Heart right ventricle (tissue), 16 donors: ENCODE measurements around the gene DNAH6. TPM values are rescaled to one million over a fixed set of nuclear protein-coding genes. Genes with fewer than 3 reads are reported as not detected.

ENCODE experiments used
- ATAC-seq, 8 donors: fragments of 200-7000 bp; cut with Tn5 transposase; one replicate each; pipeline ENCODE4 v1.9.1; 2020; ENCODE audit warnings: mild to moderate bottlenecking in 8 of 8, moderate library complexity in 8 of 8, moderate number of reproducible peaks in 1 of 8
- DNase-seq, 2 donors: peaks; one replicate each; pipeline ENCODE4 v3.0.0-alpha.2; 2020
- H3K27ac ChIP-seq, 10 donors: fragments of 200-600 bp; sonication (generic) in 2 of 10; one replicate each; pipeline versions ENCODE4 v1.5.0 to v1.8.0; 2020 to 2022; ENCODE audit warnings: mild to moderate bottlenecking in 3 of 10
- H3K27me3 ChIP-seq, 7 donors: fragments of 200-600 bp; one replicate each; pipeline ENCODE4 v1.8.0; 2021 to 2022; ENCODE audit warnings: mild to moderate bottlenecking in 2 of 7
- H3K36me3 ChIP-seq, 9 donors: fragments of 200-600 bp; sonication (generic) in 1 of 9; one replicate each; pipeline versions ENCODE4 v1.5.0 to v1.8.0; 2020 to 2022; ENCODE audit warnings: mild to moderate bottlenecking in 2 of 9
- H3K4me1 ChIP-seq, 9 donors: fragments of 200-600 bp; sonication (generic) in 1 of 9; one replicate each; pipeline versions ENCODE4 v1.5.0 to v1.8.0; 2020 to 2022; ENCODE audit warnings: mild to moderate bottlenecking in 4 of 9
- H3K4me3 ChIP-seq, 10 donors: fragments of 200-600 bp; sonication (generic) in 2 of 10; one replicate each; pipeline versions ENCODE4 v1.5.0 to v1.8.0; 2020 to 2022; ENCODE audit warnings: mild to moderate bottlenecking in 7 of 10, moderate library complexity in 2 of 10
- H3K9me3 ChIP-seq, 11 donors: fragments of 200-600 bp in 10 of 11; sonication (generic) in 2 of 11; one replicate each; pipeline versions ENCODE4 v1.5.0 to v1.8.0; 2013 to 2022; ENCODE audit warnings: mild to moderate bottlenecking in 2 of 11, control low read depth in 1 of 11, moderate library complexity in 1 of 11
- WGBS, 2 donors: extraction: QIAGEN DNeasy Blood & Tissue Kit; methylation state at CpG; one replicate each; pipeline ENCODE4 v1.1.7; 2013; ENCODE audit warnings: inconsistent platforms in 1 of 2; 5-methylcytosine and 5-hydroxymethylcytosine counted together
- intact Hi-C, 10 donors: fragments of 100-400 bp; cut with DNase I; formaldehyde crosslinking; loops; one replicate each; pipeline versions ENCODE4 v1.11.1 to v1.14.2; 2022
- polyA plus RNA-seq, 2 donors: library from polyadenylated mRNA; stranded (reverse); fragments of 200-250 nt; gene quantifications; one replicate each; pipeline ENCODE4 v1.2.3, GENCODE V29; 2013
- total RNA-seq, 10 donors: library from RNA; stranded (reverse); fragmentation: NEBNext Ultra II Directional in 3 of 10; extraction: Animal tissue kit (Norgen Biotek cat#: 25700) in 3 of 10; gene quantifications; one replicate each; pipeline versions ENCODE4 v1.2.1 to v1.2.4, GENCODE V29; 2021 to 2023
- TF ChIP-seq, protein P1 (sequence below), 9 donors: fragments of 200-600 bp; sonication (generic) in 2 of 9; IDR thresholded peaks; one replicate each; pipeline versions ENCODE4 v1.5.0 to v1.8.0; 2021 to 2022; ENCODE audit warnings: antibody characterized with exemption in 9 of 9, mild to moderate bottlenecking in 5 of 9, moderate library complexity in 1 of 9
- donor health status: Arrhythmogenic right ventricular cardiomyopathy.
- donor health status: ischemic (EF 13 %, LVEDD 7.1; RV severe dilation, severe dysfunction).
- donor health status: healthy with polysubstance abuse.
- donor health status: DM: no; HTN: yes; CAD: no.
- donor health status: DM: no; HTN: no; CAD: no.
- donor health status: ischemic (EF 25% LVEDD 6.9; RV normal size, moderate dysfunction).
- donor health status: ischemic (EF 25% LVEDD 5.7; RV mildly dilated, moderate dysfunction).
- donor health status: healthy.
- donor health status: DM: yes; HTN: yes; CAD: no.
- donor health status: Ischemic cardiomyopathy.
- donor health status: ischemic (EF 35%, LVEDD 5.7; RV mildly dilated, moderate dysfunction).
- donor health status: nonischemic (EF 11% LVEDD 7.7; RV severe dilation, severe dysfunction).
- donor health status: DM: yes; HTN: yes; CAD: no.
- donor health status: PGD.
- donor health status: ischemic (EF 29% LVEDD 5.4; RV normal size, mild dysfunction).
- donor health status: nonischemic (EF 23%, LVEDD 6.1; RV moderate dilation, normal function).

The DNAH6 gene
- total and polyA plus RNA-seq, 12 donors: 0.03 to 0.49 (median 0.23) TPM; not detected in 1

DNA sequence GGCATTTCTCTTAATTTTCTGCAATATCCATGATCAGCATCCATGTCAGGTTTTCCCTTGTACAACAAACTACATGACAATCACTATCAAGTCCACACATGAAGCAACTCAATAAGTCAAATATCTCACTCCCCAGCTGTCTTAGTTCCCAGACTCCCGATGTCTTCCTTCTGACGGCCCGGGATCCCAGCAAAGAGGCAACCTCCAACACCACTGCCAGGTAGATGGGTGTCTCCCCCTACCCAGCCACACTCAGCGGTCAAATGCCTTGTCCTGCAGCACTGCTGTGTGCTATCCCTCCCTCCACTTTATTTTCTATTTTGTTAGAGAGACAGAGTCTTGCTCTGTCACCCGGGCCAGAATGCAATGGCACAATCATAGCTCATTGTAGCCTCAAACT, 341.3 kb downstream of the DNAH6 start:
- intact Hi-C loops: no loop called here
- no peak for ATAC-seq
- no peak overlapping the region for H3K27ac ChIP-seq

DNA sequence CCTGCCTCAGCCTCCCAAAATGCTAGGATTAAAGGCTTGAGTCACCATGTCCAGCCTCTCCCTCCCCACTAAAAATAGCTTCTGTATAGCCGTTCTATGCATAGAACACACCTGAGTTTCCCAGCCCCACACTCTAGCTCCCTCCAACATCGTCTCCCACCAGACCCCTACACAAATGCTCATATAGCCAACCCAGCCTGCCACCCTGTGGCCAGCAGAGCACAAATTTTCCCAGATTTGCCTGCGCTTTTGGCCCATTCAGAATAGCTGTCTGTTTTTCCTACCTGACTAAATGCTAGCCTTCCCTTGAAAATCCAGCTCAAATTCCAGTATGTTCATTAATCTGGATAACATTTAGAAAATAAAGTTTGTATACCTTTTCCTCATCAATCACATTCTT, 341.8 kb downstream of the DNAH6 start:
- TF ChIP-seq, protein P1, sequence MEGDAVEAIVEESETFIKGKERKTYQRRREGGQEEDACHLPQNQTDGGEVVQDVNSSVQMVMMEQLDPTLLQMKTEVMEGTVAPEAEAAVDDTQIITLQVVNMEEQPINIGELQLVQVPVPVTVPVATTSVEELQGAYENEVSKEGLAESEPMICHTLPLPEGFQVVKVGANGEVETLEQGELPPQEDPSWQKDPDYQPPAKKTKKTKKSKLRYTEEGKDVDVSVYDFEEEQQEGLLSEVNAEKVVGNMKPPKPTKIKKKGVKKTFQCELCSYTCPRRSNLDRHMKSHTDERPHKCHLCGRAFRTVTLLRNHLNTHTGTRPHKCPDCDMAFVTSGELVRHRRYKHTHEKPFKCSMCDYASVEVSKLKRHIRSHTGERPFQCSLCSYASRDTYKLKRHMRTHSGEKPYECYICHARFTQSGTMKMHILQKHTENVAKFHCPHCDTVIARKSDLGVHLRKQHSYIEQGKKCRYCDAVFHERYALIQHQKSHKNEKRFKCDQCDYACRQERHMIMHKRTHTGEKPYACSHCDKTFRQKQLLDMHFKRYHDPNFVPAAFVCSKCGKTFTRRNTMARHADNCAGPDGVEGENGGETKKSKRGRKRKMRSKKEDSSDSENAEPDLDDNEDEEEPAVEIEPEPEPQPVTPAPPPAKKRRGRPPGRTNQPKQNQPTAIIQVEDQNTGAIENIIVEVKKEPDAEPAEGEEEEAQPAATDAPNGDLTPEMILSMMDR (IDR thresholded peaks at IDR 0.05): peak in 6 of 9 donors; percentile 7 to 40 (median 36)
- DNase-seq (no peak), ATAC-seq (no peak)
- Histone ChIP-seq H3K9me3 (peaks cover 0 to 8% (median 0%) of the 10 kb centered on the region in 11 donors), H3K36me3 (no peaks in the 10 kb centered on the region), H3K27me3 (peaks cover 0 to 4% (median 0%) of the 10 kb centered on the region in 7 donors), H3K4me3 (no peak overlapping the region), H3K4me1 (peaks cover 0 to 18% (median 0%) of the 10 kb centered on the region in 9 donors), H3K27ac (no peak overlapping the region)
- intact Hi-C loops: loop anchor here in 1 of 10 donors (2.0 kb wide), 1 partner anchor 363 kb away; no protein-coding TSS in a partner anchor
- WGBS, 2 donors: 48 to 65% methylated on average over 3 of the region's 3 CpGs

More for the DNA sequence above, 341.3 kb downstream of the DNAH6 start:
- H3K4me3 ChIP-seq: no peak overlapping the region
- no peaks in the 10 kb centered on the region for H3K36me3 ChIP-seq
- H3K4me1 ChIP-seq: peaks cover 0 to 18% (median 0%) of the 10 kb centered on the region in 9 donors
- WGBS, 2 donors: 86 to 89% methylated on average over 5 of the region's 5 CpGs
- TF ChIP-seq, protein P1 (IDR thresholded peaks at IDR 0.05): no peak
- peaks cover 0 to 13% (median 0%) of the 10 kb centered on the region in 11 donors for H3K9me3 ChIP-seq
- H3K27me3 ChIP-seq: peaks cover 0 to 4% (median 0%) of the 10 kb centered on the region in 7 donors
- no peak for DNase-seq

DNA sequence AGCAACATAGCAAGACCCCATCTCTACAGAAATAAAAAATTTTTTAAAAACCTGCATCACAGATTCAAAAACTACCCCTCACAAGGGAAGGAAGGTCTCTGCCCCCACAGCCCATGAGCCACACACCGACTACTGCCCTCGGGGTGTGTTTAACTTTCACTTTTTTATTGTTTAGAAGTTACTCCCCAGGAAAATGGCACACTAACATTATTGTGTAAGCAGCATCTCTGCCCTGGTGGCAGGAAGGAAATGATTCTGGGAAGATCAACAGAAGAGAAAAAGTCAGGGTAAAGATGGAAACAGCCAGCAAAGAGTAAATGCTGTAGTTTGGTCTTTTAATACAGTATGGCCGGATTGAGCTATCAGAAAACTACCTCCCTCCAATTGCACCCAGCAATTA, 342.6 kb downstream of the DNAH6 start:
- Histone ChIP-seq H3K36me3 (no peaks in the 10 kb centered on the region), H3K27me3 (peaks cover 0 to 4% (median 0%) of the 10 kb centered on the region in 7 donors), H3K9me3 (no peaks in the 10 kb centered on the region), H3K27ac (peak overlapping the region in 1 of 10 donors; percentile 47), H3K4me3 (no peak overlapping the region), H3K4me1 (peaks cover 0 to 18% (median 0%) of the 10 kb centered on the region in 9 donors)
- TF ChIP-seq, protein P1 (IDR thresholded peaks at IDR 0.05): no peak
- WGBS, 2 donors: 66 to 78% methylated on average over 3 of the region's 3 CpGs
- no peak for DNase-seq
- intact Hi-C loops: loop anchor here in 1 of 10 donors (2.0 kb wide), 1 partner anchor 364 kb away; no protein-coding TSS in a partner anchor
- no peak for ATAC-seq

DNA sequence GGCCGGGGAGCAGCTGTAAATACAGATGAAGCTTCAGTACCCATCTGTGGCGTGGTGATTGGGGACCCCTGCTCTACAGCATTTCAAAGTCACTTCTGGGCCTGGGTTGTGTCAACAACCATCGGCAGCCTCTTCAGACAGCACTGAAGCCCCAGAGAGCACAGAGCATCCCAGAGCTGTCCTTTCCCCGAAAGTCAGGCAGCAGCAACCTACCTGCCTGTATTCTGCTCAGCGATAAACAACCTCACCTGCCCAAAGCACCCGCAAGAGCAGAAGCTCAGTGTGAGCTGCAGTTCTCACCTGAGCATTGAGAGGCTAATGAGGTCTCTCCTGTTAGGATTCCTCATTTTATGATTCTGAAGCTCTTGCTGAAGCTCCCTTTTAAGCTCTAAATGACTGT, 345.2 kb downstream of the DNAH6 start:
- no peaks in the 10 kb centered on the region for H3K9me3 ChIP-seq
- intact Hi-C loops: loop anchor here in 2 of 10 donors (5.0 kb wide), 2 partner anchors 364 to 369 kb away; no protein-coding TSS in a partner anchor
- H3K27ac ChIP-seq: no peak overlapping the region
- ATAC-seq (no peak), DNase-seq (no peak)
- H3K27me3 ChIP-seq: peaks cover 0 to 3% (median 0%) of the 10 kb centered on the region in 7 donors
- no peaks in the 10 kb centered on the region for H3K36me3 ChIP-seq
- WGBS, 2 donors: 44 to 55% methylated on average over 6 of the region's 6 CpGs
- H3K4me3 ChIP-seq: no peak overlapping the region
- TF ChIP-seq, protein P1 (IDR thresholded peaks at IDR 0.05): no peak
- peaks cover 0 to 20% (median 0%) of the 10 kb centered on the region in 9 donors for H3K4me1 ChIP-seq
